Measurements from ENCODE around the gene CACNA1D.
A peak's percentile ranks its signal among the peaks of the same experiment; 100 is the strongest.

The CACNA1D gene

GRCh38 chr3:53794597-53794996 lies 300.2 kb downstream of the CACNA1D start:
- peak; percentile 64 for DNase-seq

- DNase-seq, result no peak
Observed at GRCh38 chr3:53795176-53795575, 300.8 kb downstream of the CACNA1D start.

- no peak for DNase-seq
Observed at GRCh38 chr3:53795789-53796560, 301.6 kb downstream of the CACNA1D start.

GRCh38 chr3:53798144-53798543 lies 303.7 kb downstream of the CACNA1D start:
- DNase-seq, result no peak

GRCh38 chr3:53799338-53799865 lies 305.0 kb downstream of the CACNA1D start:
- DNase-seq, result peak; percentile 10

GRCh38 chr3:53800041-53800906 lies 305.9 kb downstream of the CACNA1D start:
- DNase-seq, result no peak

GRCh38 chr3:53801319-53801718 lies 306.9 kb downstream of the CACNA1D start:
- DNase-seq, result no peak

GRCh38 chr3:53802256-53802880 lies 308.0 kb downstream of the CACNA1D start:
- no peak for DNase-seq

GRCh38 chr3:53803124-53803815 lies 308.9 kb downstream of the CACNA1D start:
- DNase-seq, result peak; percentile 8

GRCh38 chr3:53803816-53804695 lies 309.6 kb downstream of the CACNA1D start:
- peak; percentile 66 for DNase-seq

- peak; percentile 93 for DNase-seq
Observed at GRCh38 chr3:53804697-53805462, 310.5 kb downstream of the CACNA1D start.

- no peak for DNase-seq
Observed at GRCh38 chr3:53805463-53806159, 311.2 kb downstream of the CACNA1D start.

GRCh38 chr3:53806182-53807116 lies 312.0 kb downstream of the CACNA1D start:
- peak; percentile 92 for DNase-seq

- DNase-seq, result no peak
Observed at GRCh38 chr3:53807117-53807810, 312.9 kb downstream of the CACNA1D start.

GRCh38 chr3:53808496-53808895 lies 314.1 kb downstream of the CACNA1D start:
- DNase-seq, result no peak

- no peak for DNase-seq
Observed at GRCh38 chr3:53809267-53809666, 314.9 kb downstream of the CACNA1D start.

- no peak for DNase-seq
Observed at GRCh38 chr3:53809764-53810400, 315.5 kb downstream of the CACNA1D start.

Data from fibroblast of skin of scalp (primary cell).